Mucosa of descending colon (tissue), 3 donors: ENCODE results near the gene NPY4R. TPM values are rescaled to one million over a fixed set of nuclear protein-coding genes. Genes with fewer than 3 reads are reported as not detected.
A peak's percentile ranks its signal among the peaks of the same experiment; 100 is the strongest.
"Not testable (repeated sequence)": the region's sequence is repeated elsewhere in the genome, so short reads cannot be mapped to it uniquely, and the experiment has no call there.

Source experiments
- ATAC-seq: fragments of 200-7000 bp; cut with Tn5 transposase; one replicate; pipeline ENCODE4 v1.9.1; 2020; ENCODE audit warnings: mild to moderate bottlenecking, moderate library complexity
- DNase-seq, 3 donors: peaks; one replicate each; pipeline ENCODE4 v3.0.0-alpha.2; 2020
- H3K36me3 ChIP-seq: fragments of 200-600 bp; one replicate; pipeline ENCODE4 v1.8.0; 2021; ENCODE audit warnings: low read depth, mild to moderate bottlenecking
- H3K4me1 ChIP-seq: fragments of 200-600 bp; one replicate; pipeline ENCODE4 v1.8.0; 2021; ENCODE audit warnings: low read depth, mild to moderate bottlenecking
- H3K4me3 ChIP-seq: fragments of 200-600 bp; one replicate; pipeline ENCODE4 v1.8.0; 2021; ENCODE audit warnings: mild to moderate bottlenecking
- H3K9me3 ChIP-seq: fragments of 200-600 bp; one replicate; pipeline ENCODE4 v1.8.0; 2021; ENCODE audit warnings: mild to moderate bottlenecking
- intact Hi-C, 2 donors: fragments of 100-400 bp; cut with DNase I in 1 of 2; cut with micrococcal nuclease in 1 of 2; formaldehyde crosslinking; loops; one replicate each; pipeline versions ENCODE4 v1.11.0 to v1.11.1; 2022; cut with DNase I, micrococcal nuclease
- total RNA-seq, 3 donors: library from RNA; stranded (reverse); fragmentation: NEBNext Ultra II Directional in 2 of 3; extraction: Animal tissue kit (Norgen Biotek cat#: 25700) in 2 of 3; gene quantifications; one replicate each; pipeline versions ENCODE4 v1.2.1 to v1.2.4, GENCODE V29; 2021 to 2023
- donor health status: DM: no; HTN: no; CAD: no; lungs with moderate emphysema.
- donor health status: DM: no; HTN: no; CAD: no.
- donor health status: DM: no; HTN: yes; CAD: no.

The NPY4R gene
- total RNA-seq, 3 donors from 2014 or later: 11.2 to 25.3 (median 18.9) TPM

DNA sequence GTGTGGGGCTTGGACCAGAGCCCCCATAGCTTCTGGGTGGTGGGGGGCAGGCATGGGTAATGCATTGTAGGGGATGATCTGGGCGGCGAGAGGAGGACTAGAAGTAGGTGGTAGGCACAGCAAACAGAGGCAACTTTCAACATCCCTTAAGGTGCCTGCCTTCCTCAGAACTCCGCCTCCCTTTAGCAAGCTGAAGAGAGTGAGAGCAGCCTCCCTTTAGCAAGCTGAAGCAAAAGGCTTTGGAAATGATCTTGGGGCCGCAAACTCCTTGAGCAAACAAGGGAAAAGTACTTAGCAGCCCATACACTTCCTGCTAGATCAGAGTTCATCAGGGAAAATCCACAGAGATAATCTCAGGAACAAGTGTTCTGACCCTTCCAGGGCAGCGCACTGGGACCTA, 18.3 kb downstream of the NPY4R start:
- peak; percentile 83 for ATAC-seq

DNA sequence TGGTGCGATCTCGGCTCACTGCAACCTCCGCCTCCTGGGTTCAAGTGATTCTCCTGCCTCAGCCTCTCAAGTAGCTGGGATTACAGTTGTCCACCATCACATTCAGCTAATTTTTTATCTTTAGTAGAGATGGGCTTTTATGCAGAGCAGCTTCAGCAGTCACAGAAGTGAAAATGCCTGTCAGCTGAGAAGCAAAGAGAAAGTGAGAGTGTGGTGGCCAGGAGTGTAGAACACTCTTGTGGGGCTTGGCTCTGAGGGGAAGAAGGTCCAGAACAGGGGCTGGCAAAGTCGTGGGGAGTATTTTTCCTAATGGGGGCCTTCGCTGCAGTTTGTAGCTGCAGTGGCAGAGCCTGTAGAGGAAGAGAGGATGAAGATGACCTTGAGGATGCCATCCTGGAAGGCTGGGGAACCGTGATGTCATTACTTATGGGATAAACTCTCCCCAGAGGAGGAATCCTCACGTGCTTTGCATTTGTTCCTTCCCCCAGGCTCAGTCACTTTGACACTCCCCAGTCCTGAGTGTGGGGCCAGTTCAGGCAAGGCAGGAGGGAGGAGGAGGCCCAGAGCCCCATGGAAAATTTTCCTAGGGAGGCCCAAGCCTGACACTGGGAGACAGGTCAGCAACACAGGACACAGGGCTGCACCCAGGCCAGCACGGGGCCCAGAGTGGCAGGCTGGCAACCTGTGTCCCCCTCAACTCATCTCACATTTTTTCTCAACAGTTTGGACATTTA, 20.2 kb downstream of the NPY4R start:
- H3K9me3 ChIP-seq, DNase-seq, H3K36me3 ChIP-seq, H3K4me3 ChIP-seq, H3K4me1 ChIP-seq, intact Hi-C loops, ATAC-seq: not testable (repeated sequence)

More for the DNA sequence above, 18.3 kb downstream of the NPY4R start:
- H3K9me3 ChIP-seq, H3K4me3 ChIP-seq, H3K4me1 ChIP-seq, H3K36me3 ChIP-seq, intact Hi-C loops: not testable (repeated sequence)
- peak in 1 of 3 donors; percentile 40 for DNase-seq

DNA sequence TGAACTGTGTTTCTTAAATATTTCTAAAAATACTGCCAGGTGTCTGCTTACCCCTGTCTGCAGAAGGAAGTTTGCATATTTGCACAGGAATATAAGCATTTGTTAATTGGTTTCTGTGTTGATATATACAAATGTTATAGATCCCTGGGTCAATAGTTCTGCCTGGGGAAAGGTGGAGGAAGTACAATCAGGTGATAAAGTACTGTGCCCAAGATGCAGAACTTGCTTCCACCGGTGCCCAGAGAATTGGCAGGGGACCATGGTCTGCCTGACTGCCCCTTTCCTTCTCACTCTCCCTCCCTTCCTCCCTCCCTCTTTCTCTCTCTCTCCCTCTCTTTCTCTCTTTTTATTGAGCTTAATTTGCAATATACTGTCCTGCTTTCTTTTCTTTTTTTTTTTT, 22.3 kb downstream of the NPY4R start:
- ATAC-seq: peak; percentile 67
- H3K9me3 ChIP-seq: not testable (repeated sequence)

DNA sequence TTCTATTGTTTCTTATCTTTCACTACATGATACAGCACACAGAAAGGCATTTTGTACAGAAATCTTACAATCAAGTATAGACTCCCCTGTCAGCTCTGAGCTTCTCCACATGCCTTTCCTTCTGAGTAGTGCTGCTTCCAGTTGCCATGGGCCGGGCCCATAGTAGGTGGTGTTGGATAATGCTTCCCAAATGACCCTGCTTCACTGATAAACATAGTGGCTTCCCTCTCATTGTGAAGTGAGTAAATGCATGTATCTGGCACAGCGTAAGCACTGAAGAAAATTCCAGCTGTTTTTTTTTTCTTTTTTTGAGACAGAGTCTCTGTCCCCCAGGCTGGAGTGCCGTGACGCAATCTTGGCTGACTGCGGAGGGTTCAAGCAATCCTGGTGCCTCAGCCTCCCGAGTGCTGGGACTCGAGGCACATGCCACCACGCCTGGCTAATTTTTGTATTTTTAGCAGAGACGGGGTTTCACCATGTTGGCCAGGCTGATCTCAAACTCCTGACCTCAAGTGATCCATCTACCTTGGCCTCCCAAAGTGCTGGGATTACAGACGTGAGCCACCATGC, 23.0 kb downstream of the NPY4R start:
- H3K36me3 ChIP-seq, intact Hi-C loops, H3K9me3 ChIP-seq, H3K4me3 ChIP-seq, ATAC-seq, H3K4me1 ChIP-seq: not testable (repeated sequence)
- peak in 2 of 3 donors; percentile 21 to 32 for DNase-seq

More for the DNA sequence above, 22.3 kb downstream of the NPY4R start:
- intact Hi-C loops, H3K36me3 ChIP-seq, H3K4me3 ChIP-seq, H3K4me1 ChIP-seq: not testable (repeated sequence)
- peak in 2 of 3 donors; percentile 33 to 44 for DNase-seq

DNA sequence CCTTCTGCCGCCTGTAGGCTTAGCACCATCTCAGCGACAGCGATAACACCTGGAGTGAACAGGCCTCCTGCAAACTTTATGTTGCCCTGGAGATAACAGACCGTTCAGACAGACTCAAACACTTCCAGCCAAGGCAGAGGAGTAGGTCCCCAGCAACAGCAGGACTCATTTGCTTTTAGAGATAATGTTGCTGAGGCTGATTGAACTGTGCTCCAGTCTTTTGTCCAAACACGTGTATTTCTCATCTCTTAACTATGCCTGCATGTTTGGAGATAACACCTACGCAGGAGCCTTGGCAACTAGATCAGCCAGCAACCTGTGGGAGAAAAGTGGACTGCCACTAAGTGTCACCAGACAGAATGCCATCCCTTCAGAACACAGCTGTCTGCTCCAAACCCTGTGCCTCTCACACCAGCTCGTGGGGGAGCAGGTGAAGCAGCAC, 23.9 kb downstream of the NPY4R start:
- H3K36me3 ChIP-seq, intact Hi-C loops, H3K9me3 ChIP-seq, H3K4me3 ChIP-seq, DNase-seq, H3K4me1 ChIP-seq: not testable (repeated sequence)
- ATAC-seq: peak; percentile 80

DNA sequence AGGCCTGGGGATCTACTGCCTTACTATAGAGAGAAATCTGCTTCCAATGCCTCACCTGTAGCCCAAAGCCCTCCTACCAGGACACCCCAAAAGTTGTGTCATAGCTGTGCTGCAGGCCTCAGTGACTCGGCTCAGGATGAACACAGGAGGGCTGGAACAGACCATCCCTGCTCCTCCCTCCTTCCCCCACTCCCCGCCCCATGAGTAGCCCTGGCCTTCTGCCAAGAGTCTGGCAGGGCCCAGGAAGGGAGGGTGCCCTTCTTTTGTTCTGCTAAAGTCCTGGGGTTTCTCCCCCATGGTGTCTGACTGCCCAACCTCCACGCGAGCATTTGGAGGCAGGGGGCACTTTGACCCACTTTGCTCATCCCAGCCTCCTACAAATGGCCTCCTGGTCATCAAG, 24.8 kb downstream of the NPY4R start:
- intact Hi-C loops: not testable (repeated sequence)
- peak; percentile 69 for ATAC-seq

DNA sequence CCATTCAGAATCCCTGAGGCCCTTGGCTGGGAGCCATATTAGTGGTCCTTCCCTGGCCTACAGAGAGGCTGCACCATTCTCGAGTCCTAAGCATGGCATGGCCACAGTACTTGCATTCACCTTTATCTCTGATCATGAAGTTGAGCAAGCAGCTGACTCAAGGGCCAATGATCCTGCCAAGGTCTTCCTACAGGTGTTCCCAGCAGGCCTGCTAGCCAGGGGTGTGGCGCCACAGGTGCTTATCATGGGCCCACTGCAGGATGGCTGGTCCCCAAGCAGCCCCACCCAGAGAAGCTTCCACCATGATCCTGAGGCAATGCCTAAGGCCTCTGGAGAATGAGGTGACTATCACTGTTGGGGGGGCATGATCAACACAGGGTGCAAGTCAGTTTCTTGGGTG, 42.2 kb downstream of the NPY4R start:
- H3K4me3 ChIP-seq, intact Hi-C loops, H3K36me3 ChIP-seq, H3K9me3 ChIP-seq, H3K4me1 ChIP-seq, DNase-seq: not testable (repeated sequence)
- ATAC-seq: peak; percentile 66

More for the DNA sequence above, 24.8 kb downstream of the NPY4R start:
- not testable (repeated sequence) for H3K4me3 ChIP-seq, H3K36me3 ChIP-seq, H3K4me1 ChIP-seq, H3K9me3 ChIP-seq
- peak; percentile 58 to 82 (median 67) for DNase-seq

DNA sequence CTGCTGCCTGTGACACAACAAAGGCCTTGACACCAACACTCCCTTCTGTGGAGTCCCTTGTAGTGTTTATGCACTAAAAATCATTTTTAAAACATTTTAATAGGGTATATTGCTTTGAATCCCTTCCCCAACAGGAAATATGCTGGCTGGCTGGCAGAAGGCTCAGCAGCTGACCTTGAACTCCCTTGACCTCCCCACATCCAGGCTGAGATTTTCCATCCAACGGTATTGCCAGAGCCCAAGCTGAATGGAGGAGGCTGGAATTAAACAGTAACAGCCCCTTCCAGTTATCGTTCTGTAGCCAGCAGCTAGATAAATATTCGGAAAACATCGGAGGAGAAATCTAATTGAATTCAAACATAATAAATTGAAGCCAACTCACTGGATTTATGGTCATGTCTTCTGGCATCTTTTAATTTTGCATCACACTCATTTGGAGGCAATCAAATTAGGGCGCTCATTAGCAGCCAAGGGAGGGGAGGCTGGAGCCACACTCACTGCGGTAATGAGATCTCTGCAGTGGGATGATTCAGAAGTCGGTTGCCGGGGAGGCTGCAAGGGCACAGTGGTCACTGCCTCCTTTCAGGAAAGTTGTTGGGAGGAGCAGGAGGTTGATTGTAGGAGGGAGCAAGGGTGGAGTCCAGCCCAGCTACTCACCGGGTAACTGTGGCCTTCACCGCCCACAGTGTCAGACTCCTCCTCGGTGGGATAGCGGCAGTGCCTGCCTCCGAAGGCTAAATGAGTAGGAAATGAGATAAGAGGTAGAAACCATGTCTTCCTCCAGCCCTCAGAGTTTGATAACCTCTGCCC, 46.0 kb downstream of the NPY4R start:
- H3K36me3 ChIP-seq, H3K9me3 ChIP-seq, DNase-seq, H3K4me3 ChIP-seq, H3K4me1 ChIP-seq, ATAC-seq, intact Hi-C loops: not testable (repeated sequence)

DNA sequence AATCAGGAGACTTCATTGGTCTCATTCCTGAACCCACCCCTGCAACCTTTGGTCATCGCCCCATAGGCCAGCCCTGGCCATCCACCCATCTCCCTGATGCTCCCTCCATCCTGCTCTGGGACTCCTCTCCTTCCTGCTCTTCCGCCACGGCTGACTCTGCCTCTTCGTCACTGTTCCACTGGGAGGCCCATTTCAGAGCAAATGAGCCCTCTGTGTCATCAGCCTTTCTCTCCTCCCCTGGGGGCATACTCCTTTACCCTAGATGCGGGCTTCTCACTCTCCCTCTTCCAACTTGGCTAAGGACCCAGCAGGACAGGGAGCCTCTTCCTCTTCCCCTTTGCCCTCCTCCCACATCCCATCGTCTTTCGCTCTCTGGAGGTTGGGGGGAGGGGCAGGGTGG, 47.5 kb downstream of the NPY4R start:
- H3K4me3 ChIP-seq, intact Hi-C loops, H3K9me3 ChIP-seq, ATAC-seq, DNase-seq, H3K36me3 ChIP-seq, H3K4me1 ChIP-seq: not testable (repeated sequence)

DNA sequence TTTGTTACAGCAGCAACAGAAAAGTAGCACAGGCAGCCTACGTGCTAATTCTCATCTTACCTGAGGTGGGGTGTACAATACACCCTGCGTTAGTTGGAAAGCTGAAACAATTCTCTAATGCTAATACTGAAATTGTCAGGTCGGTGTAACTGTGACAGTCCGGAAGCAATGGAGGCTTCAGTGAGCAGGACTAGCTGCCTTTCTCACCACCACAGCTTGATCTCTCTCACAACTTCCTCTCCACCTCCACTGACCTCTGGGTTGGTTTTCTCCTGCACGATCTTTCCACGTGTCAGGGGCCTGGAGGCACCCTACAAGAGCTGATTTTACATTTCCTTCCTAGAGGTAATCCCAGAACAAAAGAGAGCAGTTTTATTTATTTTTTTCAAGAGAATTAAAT, 50.5 kb downstream of the NPY4R start:
- H3K4me1 ChIP-seq, H3K9me3 ChIP-seq, ATAC-seq, H3K36me3 ChIP-seq, H3K4me3 ChIP-seq, intact Hi-C loops, DNase-seq: not testable (repeated sequence)

DNA sequence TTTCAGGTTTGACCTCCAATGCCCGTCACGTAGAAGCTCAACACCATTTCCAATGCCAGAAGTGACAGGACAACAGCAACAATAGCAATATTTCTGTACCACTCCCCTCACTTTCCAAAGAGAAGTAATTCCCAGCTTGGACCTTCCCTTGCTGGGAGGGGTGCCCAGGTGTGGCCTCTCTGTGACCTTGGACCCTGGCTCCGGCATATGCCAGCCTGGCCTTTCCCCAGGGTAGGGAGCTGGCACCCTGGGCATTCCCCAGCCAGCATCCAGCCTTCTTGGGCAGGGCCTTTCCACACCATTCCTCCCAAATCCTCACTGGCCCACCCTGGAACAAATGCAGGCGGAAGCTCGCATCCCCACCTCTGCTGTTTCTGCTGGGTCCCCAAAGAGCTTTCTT, 53.1 kb downstream of the NPY4R start:
- H3K9me3 ChIP-seq, H3K4me3 ChIP-seq, H3K36me3 ChIP-seq, H3K4me1 ChIP-seq, intact Hi-C loops, DNase-seq: not testable (repeated sequence)
- ATAC-seq: peak; percentile 54

DNA sequence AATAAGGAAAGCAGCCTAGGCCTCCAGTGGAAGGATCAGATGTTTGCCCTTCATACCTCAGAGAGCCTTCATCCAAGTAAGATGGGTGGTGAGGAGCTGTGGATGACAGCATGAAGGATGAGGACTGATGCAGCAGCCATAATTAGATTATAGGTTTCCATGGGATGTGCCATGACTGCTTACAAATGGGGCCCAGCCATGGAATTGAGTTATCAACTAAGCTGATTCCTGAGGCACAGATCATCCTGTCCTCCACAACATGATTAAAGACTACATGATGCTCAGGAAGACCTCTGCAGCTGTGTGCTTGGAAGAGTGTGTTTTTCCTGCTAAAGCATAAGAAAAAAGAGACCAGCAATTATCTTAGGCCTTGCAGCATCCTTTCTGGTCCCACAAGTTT, 54.6 kb downstream of the NPY4R start:
- DNase-seq, H3K4me3 ChIP-seq, H3K4me1 ChIP-seq, H3K9me3 ChIP-seq, H3K36me3 ChIP-seq, intact Hi-C loops, ATAC-seq: not testable (repeated sequence)
